Caco-2 (cell line): ENCODE results near the gene ATG16L2. TPM values are rescaled to one million over a fixed set of nuclear protein-coding genes. Genes with fewer than 3 reads are reported as not detected.

ENCODE experiments used
- BruUV-seq: library from RNA; stranded (reverse); fragments of 400-500 nt; replicated peaks from 2 replicates; lab custom pipeline; 2021; lab: Mats Ljungman, UMichigan
- CTCF ChIA-PET: fragments of 300-600 bp; sonication (Branson Sonifier 250); formaldehyde crosslinking; loops from one replicate; lab custom pipeline; 2022; ENCODE audit warnings: antibody characterized with exemption; lab: Charles Lee
- POLR2A ChIA-PET: fragments of 300-600 bp; sonication (Branson Sonifier 250); formaldehyde crosslinking; loops from one replicate; lab custom pipeline; 2022; ENCODE audit warnings: antibody characterized with exemption; lab: Charles Lee
- DNase-seq, 2 experiments: peaks; one replicate each; pipeline versions ENCODE4 v3.0.0 to v3.0.0-alpha.2; 2020 to 2022
- H3K27me3 ChIP-seq: replicated peaks from 2 replicates; pipeline ENCODE4 v1.6.0; 2011; ENCODE audit warnings: low read length; ENCODE audit not compliant: control insufficient read depth, insufficient read depth
- H3K36me3 ChIP-seq: 2 replicates; pipeline ENCODE4 v1.5.1; 2011; ENCODE audit warnings: low read length; ENCODE audit not compliant: control insufficient read depth, insufficient read depth
- H3K4me1 ChIP-seq: fragments of 250-450 bp; sonication (Bioruptor Pico); 2 replicates; pipeline ENCODE4 v1.5.1; 2020; ENCODE audit warnings: mild to moderate bottlenecking
- H3K4me3 ChIP-seq: 2 replicates; pipeline ENCODE4 v1.5.1; 2011; ENCODE audit warnings: low read depth, mild to moderate bottlenecking, control low read depth, low read length
- H3K9me3 ChIP-seq: fragments of 250-450 bp; sonication (Bioruptor Pico); 2 replicates; pipeline ENCODE4 v1.5.1; 2020; ENCODE audit warnings: mild to moderate bottlenecking, moderate library complexity
- H3K27ac Mint-ChIP-seq: one replicate; pipeline ENCODE4 v1.8.0; 2022; ENCODE audit warnings: mixed read lengths; ENCODE audit not compliant: unreplicated experiment
- H3K27me3 Mint-ChIP-seq: one replicate; pipeline ENCODE4 v1.8.0; 2022; ENCODE audit warnings: mixed read lengths; ENCODE audit not compliant: insufficient read depth, unreplicated experiment
- H3K36me3 Mint-ChIP-seq: one replicate; pipeline ENCODE4 v1.8.0; 2022; ENCODE audit warnings: mild to moderate bottlenecking, mixed read lengths; ENCODE audit not compliant: insufficient read depth, unreplicated experiment
- H3K4me1 Mint-ChIP-seq: one replicate; pipeline ENCODE4 v1.8.0; 2022; ENCODE audit warnings: low read depth, mixed read lengths; ENCODE audit not compliant: unreplicated experiment
- H3K4me3 Mint-ChIP-seq: one replicate; pipeline ENCODE4 v1.8.0; 2022; ENCODE audit warnings: mild to moderate bottlenecking, moderate library complexity, mixed read lengths; ENCODE audit not compliant: unreplicated experiment
- H3K9me3 Mint-ChIP-seq: one replicate; pipeline ENCODE4 v1.8.0; 2022; ENCODE audit warnings: mixed read lengths; ENCODE audit not compliant: unreplicated experiment
- intact Hi-C: fragments of 100-400 bp; cut with micrococcal nuclease; formaldehyde crosslinking; loops from one replicate; pipeline ENCODE4 v1.10.0; 2022; ENCODE audit not compliant: unreplicated experiment
- total RNA-seq: library from RNA; stranded (reverse); gene quantifications from 2 replicates; pipeline ENCODE4 v1.2.3, GENCODE V29; 2022
- TF ChIP-seq, protein P1 (sequence below), 2 experiments: fragments of 200-600 bp in 1 of 2; IDR thresholded peaks; 1 replicate in 1 of 2; 2 replicates in 1 of 2; pipeline versions ENCODE4 v1.5.1 to v1.8.0; 2011 to 2022; ENCODE audit warnings: antibody characterized with exemption in 1 of 2, control low read depth in 1 of 2, inconsistent platforms in 1 of 2, low read depth in 1 of 2, low read length in 1 of 2, mild to moderate bottlenecking in 1 of 2, moderate library complexity in 1 of 2; ENCODE audit not compliant: insufficient read depth in 1 of 2, severe bottlenecking in 1 of 2, unreplicated experiment in 1 of 2

The ATG16L2 gene
- total RNA-seq, 1 experiment from 2014 or later: 19.3 TPM

DNA sequence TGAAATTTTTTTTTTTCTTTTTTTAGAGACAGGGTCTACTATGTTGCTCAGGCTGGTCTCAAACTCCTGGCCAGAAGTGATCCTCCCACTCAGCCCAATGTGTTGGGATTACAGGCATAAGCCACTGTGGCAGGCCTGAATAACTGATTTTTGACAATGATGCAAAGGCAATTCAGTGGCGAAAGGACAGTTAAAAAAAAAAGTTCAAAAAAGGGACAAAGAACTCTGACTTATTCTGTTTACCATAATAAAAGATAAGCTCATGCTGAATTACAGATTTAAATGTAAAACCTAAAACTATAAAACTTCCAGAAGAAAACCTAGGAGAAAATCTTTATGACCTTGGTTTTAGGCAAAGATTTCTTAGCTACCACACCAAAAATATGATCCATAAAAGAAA, 48.9 kb downstream of the ATG16L2 start:
- H3K4me3 ChIP-seq: no peak overlapping the region
- ChIA-PET POLR2A (no interaction called here), CTCF (no interaction called here)
- Mint-ChIP-seq H3K27me3 (no peaks in the 10 kb centered on the region), H3K27ac (no peak overlapping the region), H3K4me1 (no peaks in the 10 kb centered on the region), H3K9me3 (no peaks in the 10 kb centered on the region), H3K36me3 (no peaks in the 10 kb centered on the region), H3K4me3 (no peak overlapping the region)
- intact Hi-C loops: no loop called here
- H3K4me1 ChIP-seq: no peaks in the 10 kb centered on the region
- H3K27me3 ChIP-seq: no peaks in the 10 kb centered on the region
- no peaks in the 10 kb centered on the region for H3K9me3 ChIP-seq
- TF ChIP-seq, protein P1, sequence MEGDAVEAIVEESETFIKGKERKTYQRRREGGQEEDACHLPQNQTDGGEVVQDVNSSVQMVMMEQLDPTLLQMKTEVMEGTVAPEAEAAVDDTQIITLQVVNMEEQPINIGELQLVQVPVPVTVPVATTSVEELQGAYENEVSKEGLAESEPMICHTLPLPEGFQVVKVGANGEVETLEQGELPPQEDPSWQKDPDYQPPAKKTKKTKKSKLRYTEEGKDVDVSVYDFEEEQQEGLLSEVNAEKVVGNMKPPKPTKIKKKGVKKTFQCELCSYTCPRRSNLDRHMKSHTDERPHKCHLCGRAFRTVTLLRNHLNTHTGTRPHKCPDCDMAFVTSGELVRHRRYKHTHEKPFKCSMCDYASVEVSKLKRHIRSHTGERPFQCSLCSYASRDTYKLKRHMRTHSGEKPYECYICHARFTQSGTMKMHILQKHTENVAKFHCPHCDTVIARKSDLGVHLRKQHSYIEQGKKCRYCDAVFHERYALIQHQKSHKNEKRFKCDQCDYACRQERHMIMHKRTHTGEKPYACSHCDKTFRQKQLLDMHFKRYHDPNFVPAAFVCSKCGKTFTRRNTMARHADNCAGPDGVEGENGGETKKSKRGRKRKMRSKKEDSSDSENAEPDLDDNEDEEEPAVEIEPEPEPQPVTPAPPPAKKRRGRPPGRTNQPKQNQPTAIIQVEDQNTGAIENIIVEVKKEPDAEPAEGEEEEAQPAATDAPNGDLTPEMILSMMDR (IDR thresholded peaks at IDR 0.05; ENCODE audit: insufficient read depth in 1 of 2, low read depth in 1 of 2, low read length in 1 of 2, severe bottlenecking in 1 of 2, unreplicated experiment in 1 of 2): no peak
- no peak for DNase-seq
- BruUV-seq: no TSS peak
- peaks cover 1% of the 10 kb centered on the region; the same call in 1 of the 2 replicates for H3K36me3 ChIP-seq

DNA sequence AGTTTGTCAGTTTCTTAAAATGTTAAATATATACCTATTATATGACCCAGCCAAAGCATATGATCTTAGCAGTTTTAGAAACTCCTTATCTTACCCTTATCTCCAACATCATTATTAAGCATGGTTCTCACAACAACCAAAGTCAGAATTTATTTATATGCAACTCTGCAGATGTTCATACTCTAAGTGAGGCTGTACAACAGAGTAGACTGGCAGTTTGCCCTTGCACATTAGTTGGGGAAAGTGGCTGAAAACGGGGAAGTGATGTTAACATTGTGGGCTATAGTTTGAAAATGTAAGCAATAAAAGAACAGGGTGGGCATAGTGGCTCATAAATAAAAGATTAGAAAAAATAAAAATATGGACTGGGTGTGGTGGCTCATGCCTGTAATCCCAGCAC, 49.7 kb downstream of the ATG16L2 start:
- DNase-seq: no peak
- POLR2A ChIA-PET: no interaction called here
- Histone ChIP-seq H3K9me3 (no peaks in the 10 kb centered on the region), H3K36me3 (peaks cover 1% of the 10 kb centered on the region; the same call in 1 of the 2 replicates), H3K4me1 (no peaks in the 10 kb centered on the region), H3K27me3 (no peaks in the 10 kb centered on the region), H3K4me3 (no peak overlapping the region)
- Mint-ChIP-seq H3K27ac (no peak overlapping the region), H3K4me1 (no peaks in the 10 kb centered on the region), H3K27me3 (no peaks in the 10 kb centered on the region), H3K9me3 (no peaks in the 10 kb centered on the region), H3K36me3 (no peaks in the 10 kb centered on the region), H3K4me3 (no peak overlapping the region)
- TF ChIP-seq, protein P1 (IDR thresholded peaks at IDR 0.05; ENCODE audit: insufficient read depth in 1 of 2, low read depth in 1 of 2, low read length in 1 of 2, severe bottlenecking in 1 of 2, unreplicated experiment in 1 of 2): no peak
- intact Hi-C loops: no loop called here
- CTCF ChIA-PET: no interaction called here
- BruUV-seq: no TSS peak

DNA sequence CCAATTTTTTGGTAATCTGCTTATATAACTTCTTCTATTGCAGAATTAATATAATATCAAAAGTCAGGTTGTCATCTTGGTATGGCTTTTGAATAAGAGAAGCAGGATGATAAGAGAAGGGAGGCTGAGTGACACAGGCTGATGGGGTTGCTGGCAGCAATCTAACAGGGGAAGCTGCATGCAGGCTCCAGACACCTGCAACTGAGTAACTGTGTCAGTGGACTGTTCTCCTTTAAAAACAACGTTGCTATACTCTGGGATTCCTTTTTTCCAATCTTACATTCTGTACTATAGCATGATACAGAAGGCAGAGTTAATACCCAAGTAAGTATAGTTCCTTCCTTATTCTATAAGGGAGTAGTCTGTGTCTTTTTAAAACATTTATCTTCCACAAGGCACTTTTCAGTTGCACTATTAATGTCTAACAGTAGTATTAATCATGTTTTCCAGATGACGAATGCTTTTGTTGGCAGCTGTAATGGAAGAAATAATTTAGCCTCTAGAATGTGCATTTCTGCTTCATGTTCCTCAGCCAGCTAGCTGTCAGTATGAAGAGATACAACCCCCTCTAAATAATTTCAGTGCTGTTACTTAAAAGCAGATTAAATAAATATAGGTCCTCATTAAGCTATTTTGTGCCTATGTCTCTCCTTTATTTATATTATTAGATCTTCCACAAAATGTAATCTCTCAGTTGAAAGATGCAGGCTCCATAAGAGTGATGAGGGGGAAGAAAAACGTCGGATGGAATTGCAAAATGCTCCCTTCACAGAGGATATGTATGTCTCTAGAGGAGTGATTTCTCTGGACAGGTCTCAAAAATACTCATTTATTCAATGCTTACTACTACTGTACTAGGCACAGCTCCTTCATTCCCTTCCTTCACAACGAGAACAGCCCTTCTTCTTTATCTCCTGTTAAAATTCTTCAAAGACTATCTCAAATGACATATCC, 50.8 kb downstream of the ATG16L2 start:
- Histone ChIP-seq H3K27me3 (no peaks in the 10 kb centered on the region), H3K4me3 (no peak overlapping the region), H3K9me3 (no peaks in the 10 kb centered on the region), H3K36me3 (peaks cover 1% of the 10 kb centered on the region; the same call in 1 of the 2 replicates), H3K4me1 (no peaks in the 10 kb centered on the region)
- no peak overlapping the region for H3K4me3 Mint-ChIP-seq
- H3K36me3 Mint-ChIP-seq: no peaks in the 10 kb centered on the region
- POLR2A ChIA-PET: no interaction called here
- no peaks in the 10 kb centered on the region for H3K9me3 Mint-ChIP-seq
- CTCF ChIA-PET: interaction anchor here (0.7 kb wide), 1 partner anchor 43 kb away, joined by 3 read pairs; no protein-coding TSS in a partner anchor
- intact Hi-C loops: no loop called here
- no peak overlapping the region for H3K27ac Mint-ChIP-seq
- H3K27me3 Mint-ChIP-seq: no peaks in the 10 kb centered on the region
- BruUV-seq: no TSS peak
- TF ChIP-seq, protein P1 (IDR thresholded peaks at IDR 0.05; ENCODE audit: insufficient read depth in 1 of 2, low read depth in 1 of 2, low read length in 1 of 2, severe bottlenecking in 1 of 2, unreplicated experiment in 1 of 2): no peak
- DNase-seq: no peak
- H3K4me1 Mint-ChIP-seq: no peaks in the 10 kb centered on the region
